Measurements from ENCODE around the gene GNL3.

The GNL3 gene

GRCh38 chr3:52690560-52690959 lies 4.7 kb downstream of the GNL3 start:
- no peak for DNase-seq

GRCh38 chr3:52693071-52693470 lies 7.2 kb downstream of the GNL3 start:
- no peak for DNase-seq

GRCh38 chr3:52694528-52695189 lies 8.8 kb downstream of the GNL3 start:
- DNase-seq = no peak

GRCh38 chr3:52695798-52696671 lies 10.2 kb downstream of the GNL3 start:
- no peak for DNase-seq

- DNase-seq = no peak
These were observed 11.2 kb downstream of the GNL3 start for GRCh38 chr3:52696830-52697631.

- no peak for DNase-seq
These were observed 11.8 kb downstream of the GNL3 start for GRCh38 chr3:52697632-52697965.

- no peak for DNase-seq
These were observed 17.5 kb downstream of the GNL3 start for GRCh38 chr3:52703341-52703740.

GRCh38 chr3:52704611-52705437 lies 19.0 kb downstream of the GNL3 start:
- peak; percentile 51 for DNase-seq

GRCh38 chr3:52705438-52705687 lies 19.5 kb downstream of the GNL3 start:
- no peak for DNase-seq

- DNase-seq = peak; percentile 91
These were observed 20.2 kb downstream of the GNL3 start, which contains the start of the genes GLT8D1 and SPCS1 for GRCh38 chr3:52705688-52706686. TSS of gene GLT8D1 (minus strand) at chr3:52705791. CDS start at chr3:52700460, 5,331 bp downstream. TSS of gene SPCS1 (plus strand) at chr3:52706106. CDS start at chr3:52706247, 141 bp downstream.

- no peak for DNase-seq
These were observed 21.8 kb downstream of the GNL3 start for GRCh38 chr3:52707585-52707984.

GRCh38 chr3:52710512-52710911 lies 24.7 kb downstream of the GNL3 start:
- DNase-seq = no peak

- no peak for DNase-seq
These were observed 26.7 kb downstream of the GNL3 start for GRCh38 chr3:52712291-52713212.

- peak; percentile 55 for DNase-seq
These were observed 28.8 kb downstream of the GNL3 start for GRCh38 chr3:52714335-52715302.

- DNase-seq = no peak
These were observed 30.0 kb downstream of the GNL3 start for GRCh38 chr3:52715714-52716305.

- no peak for DNase-seq
These were observed 33.8 kb downstream of the GNL3 start for GRCh38 chr3:52719618-52720017.

- peak; percentile 28 for DNase-seq
These were observed 35.3 kb downstream of the GNL3 start for GRCh38 chr3:52721002-52721729.

GRCh38 chr3:52721730-52722008 lies 35.8 kb downstream of the GNL3 start:
- DNase-seq = no peak

Data from femur (tissue), 1 donor.